Measurements from ENCODE around the gene ATG10.

DNA sequence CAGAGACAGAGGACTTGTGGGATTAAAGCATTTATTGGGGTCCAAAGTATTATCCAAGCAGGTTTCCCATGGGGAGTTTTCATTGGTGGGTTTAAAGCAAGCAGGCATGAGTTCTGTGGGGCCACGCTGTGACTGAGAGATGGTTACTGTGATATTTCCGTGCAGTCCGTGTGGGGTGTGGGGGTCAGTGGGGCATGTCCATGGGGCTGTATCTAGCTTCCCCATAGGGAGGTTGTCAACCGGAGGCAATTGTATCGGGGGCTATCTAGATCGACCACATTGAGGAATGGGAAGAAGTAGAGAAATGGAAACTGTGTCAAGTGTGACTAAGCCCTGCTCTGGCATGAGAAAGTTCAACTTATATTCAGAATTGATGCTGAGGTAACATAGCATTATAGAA lies 313.4 kb downstream of the ATG10 start:
- TF ChIP-seq CTCF (IDR thresholded peaks at IDR 0.05; ENCODE audit: poor library complexity, severe bottlenecking) (no peak), TAF1 (IDR thresholded peaks at IDR 0.05; ENCODE audit: low read depth) (no peak), EP300 (conservative IDR thresholded peaks at IDR 0.05; ENCODE audit: poor library complexity, severe bottlenecking) (no peak)

Data from neural cell (in vitro differentiated cells).